ENCODE results near the gene BLOC1S5. TPM values are rescaled to one million over a fixed set of nuclear protein-coding genes. Genes with fewer than 3 reads are reported as not detected.

The BLOC1S5 gene
- polyA plus RNA-seq, 2 of the 4 experiments (the other 2 are of a cell fraction), result 10.2 to 10.8 TPM

DNA sequence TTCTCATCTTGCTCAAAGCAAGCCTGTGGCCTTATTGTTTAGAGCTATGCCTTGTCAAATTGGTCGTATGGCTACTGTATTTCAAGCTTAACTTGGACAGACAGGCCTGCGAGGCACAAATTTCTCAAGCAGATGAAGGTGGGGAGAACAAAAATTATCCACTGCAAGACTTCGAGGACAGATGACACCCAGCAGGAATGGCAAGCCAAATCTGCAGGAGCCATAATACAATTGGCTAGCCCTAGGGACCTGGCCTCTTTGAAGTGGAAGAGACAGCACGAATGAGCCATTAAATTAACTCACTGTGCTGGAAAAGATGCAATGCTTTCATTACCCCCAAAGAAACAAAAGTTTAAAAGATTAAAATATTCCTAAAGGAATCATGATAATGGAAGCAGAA is 5.0 kb upstream of the BLOC1S5 start:
- DNase-seq (ENCODE audit: low read depth in 1 of 2, low spot score in 1 of 2) (no peak), ATAC-seq (no peak), FAIRE-seq (no peak)
- Histone ChIP-seq H3K4me1 (peaks cover 6% of the 10 kb centered on the region), H3K9me3 (no peaks in the 10 kb centered on the region), H3K4me2 (no peak overlapping the region), H3K4me3 (no peak overlapping the region), H3K27ac (no peak overlapping the region)
- CTCF ChIA-PET, result no interaction called here
- 55% methylated on average over 4 of the region's 4 CpGs for WGBS (ENCODE audit: missing lambda C conversion rate)
- TF ChIP-seq, protein P1, sequence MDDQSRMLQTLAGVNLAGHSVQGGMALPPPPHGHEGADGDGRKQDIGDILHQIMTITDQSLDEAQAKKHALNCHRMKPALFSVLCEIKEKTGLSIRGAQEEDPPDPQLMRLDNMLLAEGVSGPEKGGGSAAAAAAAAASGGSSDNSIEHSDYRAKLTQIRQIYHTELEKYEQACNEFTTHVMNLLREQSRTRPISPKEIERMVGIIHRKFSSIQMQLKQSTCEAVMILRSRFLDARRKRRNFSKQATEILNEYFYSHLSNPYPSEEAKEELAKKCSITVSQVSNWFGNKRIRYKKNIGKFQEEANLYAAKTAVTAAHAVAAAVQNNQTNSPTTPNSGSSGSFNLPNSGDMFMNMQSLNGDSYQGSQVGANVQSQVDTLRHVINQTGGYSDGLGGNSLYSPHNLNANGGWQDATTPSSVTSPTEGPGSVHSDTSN (IDR thresholded peaks at IDR 0.05), result no peak
- TF ChIP-seq SMC3 (IDR thresholded peaks at IDR 0.05) (no peak), ZNF302 (CRISPR knock-in tag; IDR thresholded peaks at IDR 0.05) (no peak), ESRRA (IDR thresholded peaks at IDR 0.05; ENCODE audit: borderline replicate concordance, low read length) (no peak), POLR2AphosphoS2 (conservative IDR thresholded peaks at IDR 0.05; ENCODE audit: low read length) (no peak), FOXS1 (CRISPR knock-in tag; IDR thresholded peaks at IDR 0.05) (no peak), JUN (IDR thresholded peaks at IDR 0.05) (no peak), FOSB (CRISPR knock-in tag; IDR thresholded peaks at IDR 0.05) (no peak), EHMT2 (IDR thresholded peaks at IDR 0.05; ENCODE audit: low read depth) (no peak), HOXB5 (CRISPR knock-in tag; IDR thresholded peaks at IDR 0.05) (no peak), HEYL (CRISPR knock-in tag; IDR thresholded peaks at IDR 0.05) (no peak), MYC (IDR thresholded peaks at IDR 0.05; ENCODE audit: borderline replicate concordance, low read length) (no peak), RARB (CRISPR knock-in tag; IDR thresholded peaks at IDR 0.05) (no peak), ZFP36 (IDR thresholded peaks at IDR 0.05; ENCODE audit: borderline replicate concordance, partially characterized antibody) (no peak), NR3C1 (IDR thresholded peaks at IDR 0.05) (no peak), GATA3 (IDR thresholded peaks at IDR 0.05; ENCODE audit: borderline replicate concordance) (no peak)
- TF ChIP-seq, protein P2, sequence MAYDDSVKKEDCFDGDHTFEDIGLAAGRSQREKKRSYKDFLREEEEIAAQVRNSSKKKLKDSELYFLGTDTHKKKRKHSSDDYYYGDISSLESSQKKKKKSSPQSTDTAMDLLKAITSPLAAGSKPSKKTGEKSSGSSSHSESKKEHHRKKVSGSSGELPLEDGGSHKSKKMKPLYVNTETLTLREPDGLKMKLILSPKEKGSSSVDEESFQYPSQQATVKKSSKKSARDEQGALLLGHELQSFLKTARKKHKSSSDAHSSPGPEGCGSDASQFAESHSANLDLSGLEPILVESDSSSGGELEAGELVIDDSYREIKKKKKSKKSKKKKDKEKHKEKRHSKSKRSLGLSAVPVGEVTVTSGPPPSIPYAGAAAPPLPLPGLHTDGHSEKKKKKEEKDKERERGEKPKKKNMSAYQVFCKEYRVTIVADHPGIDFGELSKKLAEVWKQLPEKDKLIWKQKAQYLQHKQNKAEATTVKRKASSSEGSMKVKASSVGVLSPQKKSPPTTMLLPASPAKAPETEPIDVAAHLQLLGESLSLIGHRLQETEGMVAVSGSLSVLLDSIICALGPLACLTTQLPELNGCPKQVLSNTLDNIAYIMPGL (CRISPR knock-in tag; IDR thresholded peaks at IDR 0.05; ENCODE audit: borderline replicate concordance), result no peak
- TF ChIP-seq, protein P3, sequence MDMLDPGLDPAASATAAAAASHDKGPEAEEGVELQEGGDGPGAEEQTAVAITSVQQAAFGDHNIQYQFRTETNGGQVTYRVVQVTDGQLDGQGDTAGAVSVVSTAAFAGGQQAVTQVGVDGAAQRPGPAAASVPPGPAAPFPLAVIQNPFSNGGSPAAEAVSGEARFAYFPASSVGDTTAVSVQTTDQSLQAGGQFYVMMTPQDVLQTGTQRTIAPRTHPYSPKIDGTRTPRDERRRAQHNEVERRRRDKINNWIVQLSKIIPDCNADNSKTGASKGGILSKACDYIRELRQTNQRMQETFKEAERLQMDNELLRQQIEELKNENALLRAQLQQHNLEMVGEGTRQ (IDR thresholded peaks at IDR 0.05), result no peak
- TF ChIP-seq, protein P4, sequence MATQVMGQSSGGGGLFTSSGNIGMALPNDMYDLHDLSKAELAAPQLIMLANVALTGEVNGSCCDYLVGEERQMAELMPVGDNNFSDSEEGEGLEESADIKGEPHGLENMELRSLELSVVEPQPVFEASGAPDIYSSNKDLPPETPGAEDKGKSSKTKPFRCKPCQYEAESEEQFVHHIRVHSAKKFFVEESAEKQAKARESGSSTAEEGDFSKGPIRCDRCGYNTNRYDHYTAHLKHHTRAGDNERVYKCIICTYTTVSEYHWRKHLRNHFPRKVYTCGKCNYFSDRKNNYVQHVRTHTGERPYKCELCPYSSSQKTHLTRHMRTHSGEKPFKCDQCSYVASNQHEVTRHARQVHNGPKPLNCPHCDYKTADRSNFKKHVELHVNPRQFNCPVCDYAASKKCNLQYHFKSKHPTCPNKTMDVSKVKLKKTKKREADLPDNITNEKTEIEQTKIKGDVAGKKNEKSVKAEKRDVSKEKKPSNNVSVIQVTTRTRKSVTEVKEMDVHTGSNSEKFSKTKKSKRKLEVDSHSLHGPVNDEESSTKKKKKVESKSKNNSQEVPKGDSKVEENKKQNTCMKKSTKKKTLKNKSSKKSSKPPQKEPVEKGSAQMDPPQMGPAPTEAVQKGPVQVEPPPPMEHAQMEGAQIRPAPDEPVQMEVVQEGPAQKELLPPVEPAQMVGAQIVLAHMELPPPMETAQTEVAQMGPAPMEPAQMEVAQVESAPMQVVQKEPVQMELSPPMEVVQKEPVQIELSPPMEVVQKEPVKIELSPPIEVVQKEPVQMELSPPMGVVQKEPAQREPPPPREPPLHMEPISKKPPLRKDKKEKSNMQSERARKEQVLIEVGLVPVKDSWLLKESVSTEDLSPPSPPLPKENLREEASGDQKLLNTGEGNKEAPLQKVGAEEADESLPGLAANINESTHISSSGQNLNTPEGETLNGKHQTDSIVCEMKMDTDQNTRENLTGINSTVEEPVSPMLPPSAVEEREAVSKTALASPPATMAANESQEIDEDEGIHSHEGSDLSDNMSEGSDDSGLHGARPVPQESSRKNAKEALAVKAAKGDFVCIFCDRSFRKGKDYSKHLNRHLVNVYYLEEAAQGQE (IDR thresholded peaks at IDR 0.05), result no peak
- TF ChIP-seq, protein P5, sequence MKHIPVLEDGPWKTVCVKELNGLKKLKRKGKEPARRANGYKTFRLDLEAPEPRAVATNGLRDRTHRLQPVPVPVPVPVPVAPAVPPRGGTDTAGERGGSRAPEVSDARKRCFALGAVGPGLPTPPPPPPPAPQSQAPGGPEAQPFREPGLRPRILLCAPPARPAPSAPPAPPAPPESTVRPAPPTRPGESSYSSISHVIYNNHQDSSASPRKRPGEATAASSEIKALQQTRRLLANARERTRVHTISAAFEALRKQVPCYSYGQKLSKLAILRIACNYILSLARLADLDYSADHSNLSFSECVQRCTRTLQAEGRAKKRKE (CRISPR knock-in tag; IDR thresholded peaks at IDR 0.05; ENCODE audit: low read depth), result no peak
- POLR2A ChIA-PET, result no interaction called here

Data from A549 (cell line).